H1 (cell line): ENCODE measurements around the gene EEF1AKMT2. TPM values are rescaled to one million over a fixed set of nuclear protein-coding genes. Genes with fewer than 3 reads are reported as not detected.

ENCODE experiments used
- CTCF ChIA-PET: fragments of 300-600 bp; sonication (Branson Sonifier 250); formaldehyde crosslinking; loops from one replicate; lab custom pipeline; 2021; ENCODE audit not compliant: partially characterized antibody; lab: Charles Lee
- POLR2A ChIA-PET: fragments of 300-600 bp; sonication (Branson Sonifier 250); formaldehyde crosslinking; loops from one replicate; lab custom pipeline; 2021; ENCODE audit warnings: inconsistent platforms; ENCODE audit not compliant: partially characterized antibody; lab: Charles Lee
- DNase-seq, 2 experiments: peaks; one replicate each; pipeline versions ENCODE4 v3.0.0 to v3.0.0-alpha.2; 2010 to 2022; ENCODE audit warnings: low spot score in 2 of 2, low read depth in 1 of 2, mixed read lengths in 1 of 2
- FAIRE-seq: peaks from 2 replicates; lab custom pipeline; 2011; peaks lifted over from hg19 to GRCh38; lab: Jason Lieb, UNC
- H2AFZ ChIP-seq: 2 replicates; pipeline ENCODE4 v1.8.1; 2012; ENCODE audit warnings: low read length, inconsistent platforms
- H2AK5ac ChIP-seq: 2 replicates; pipeline ENCODE4 v1.6.1; 2013; ENCODE audit warnings: low read depth, low read length
- H2BK120ac ChIP-seq: replicated peaks from 2 replicates; pipeline ENCODE3; 2013; ENCODE audit warnings: low read depth, low read length, inconsistent platforms
- H2BK12ac ChIP-seq: 2 replicates; pipeline ENCODE4 v1.6.1; 2013; ENCODE audit warnings: low read depth, low read length
- H2BK15ac ChIP-seq: 2 replicates; pipeline ENCODE4 v1.6.1; 2013; ENCODE audit warnings: low read length
- H2BK20ac ChIP-seq: 2 replicates; pipeline ENCODE4 v1.6.1; 2013; ENCODE audit warnings: low read length
- H2BK5ac ChIP-seq: 2 replicates; pipeline ENCODE4 v1.6.1; 2013; ENCODE audit warnings: low read depth, low read length
- H3K14ac ChIP-seq: 2 replicates; pipeline ENCODE4 v1.6.1; 2013; ENCODE audit warnings: inconsistent platforms; ENCODE audit not compliant: insufficient read length
- H3K18ac ChIP-seq: 2 replicates; pipeline ENCODE4 v1.6.1; 2013; ENCODE audit warnings: low read length; ENCODE audit errors: extremely low read depth
- H3K23ac ChIP-seq: 2 replicates; pipeline ENCODE4 v1.6.1; 2013; ENCODE audit warnings: inconsistent platforms; ENCODE audit not compliant: insufficient read length
- H3K23me2 ChIP-seq: 2 replicates; pipeline ENCODE4 v1.6.1; 2013; ENCODE audit warnings: low read depth, low read length
- H3K27ac ChIP-seq: 2 replicates; pipeline ENCODE4 v1.6.1; 2011; ENCODE audit warnings: low read depth, low read length, inconsistent platforms
- H3K27me3 ChIP-seq, 4 experiments: replicated peaks in 1 of 4; 1 replicate in 1 of 4; 2 replicates in 3 of 4; pipeline versions ENCODE4 v1.6.1 to v1.8.1; 2011 to 2013; ENCODE audit warnings: low read length in 3 of 4, mild to moderate bottlenecking in 3 of 4, inconsistent platforms in 2 of 4, mixed read lengths in 2 of 4, moderate library complexity in 1 of 4; ENCODE audit not compliant: control insufficient read depth in 3 of 4, insufficient read depth in 3 of 4; ENCODE audit errors: extremely low read depth in 1 of 4
- H3K36me3 ChIP-seq, 4 experiments: 2 replicates each; pipeline versions ENCODE4 v1.6.1 to v1.8.1; 2011 to 2013; ENCODE audit warnings: mild to moderate bottlenecking in 4 of 4, low read length in 3 of 4, moderate library complexity in 2 of 4, control low read depth in 1 of 4, inconsistent platforms in 1 of 4; ENCODE audit not compliant: insufficient read depth in 4 of 4, control insufficient read depth in 2 of 4
- H3K4ac ChIP-seq: replicated peaks from 2 replicates; pipeline ENCODE3; 2013; ENCODE audit warnings: low read length, low read depth, mixed read lengths, inconsistent platforms; ENCODE audit not compliant: insufficient read length
- H3K4me1 ChIP-seq, 4 experiments: replicated peaks in 1 of 4; 1 replicate in 1 of 4; 2 replicates in 3 of 4; pipeline versions ENCODE4 v1.6.1 to v1.8.1; 2011 to 2013; ENCODE audit warnings: low read length in 3 of 4, inconsistent platforms in 2 of 4, mixed read lengths in 1 of 4; ENCODE audit not compliant: insufficient read depth in 4 of 4, control insufficient read depth in 3 of 4
- H3K4me2 ChIP-seq, 2 experiments: 2 replicates each; pipeline versions ENCODE4 v1.6.1 to v1.8.1; 2011 to 2013; ENCODE audit warnings: low read depth in 2 of 2, low read length in 2 of 2, control low read depth in 1 of 2, inconsistent platforms in 1 of 2, mild to moderate bottlenecking in 1 of 2; ENCODE audit not compliant: insufficient read depth in 1 of 2
- H3K4me3 ChIP-seq, 4 experiments: fragments of 200-600, 300-600 bp in 1 of 4; sonication (generic), shearing (Covaris generic), sonication (Bioruptor Twin) in 1 of 4; 2 replicates each; pipeline versions ENCODE4 v1.5.1 to v1.8.1; 2011 to 2016; ENCODE audit warnings: low read length in 4 of 4, low read depth in 3 of 4, control low read depth in 2 of 4, inconsistent platforms in 2 of 4, mild to moderate bottlenecking in 2 of 4, mixed read lengths in 1 of 4, moderate library complexity in 1 of 4; ENCODE audit not compliant: insufficient read depth in 2 of 4; ENCODE audit errors: extremely low read depth in 1 of 4
- H3K56ac ChIP-seq: replicated peaks from 2 replicates; pipeline ENCODE3; 2013; ENCODE audit warnings: low read depth, mild to moderate bottlenecking, mixed read lengths, low read length, inconsistent platforms; ENCODE audit not compliant: insufficient read length
- H3K79me1 ChIP-seq: 2 replicates; pipeline ENCODE4 v1.6.1; 2013; ENCODE audit warnings: low read depth, low read length, control low read depth
- H3K79me2 ChIP-seq, 2 experiments: 2 replicates each; pipeline versions ENCODE4 v1.6.1 to v1.8.1; 2012 to 2013; ENCODE audit warnings: low read length in 2 of 2, mild to moderate bottlenecking in 2 of 2, inconsistent platforms in 1 of 2; ENCODE audit not compliant: insufficient read depth in 2 of 2, control insufficient read depth in 1 of 2
- H3K9ac ChIP-seq, 4 experiments: replicated peaks in 1 of 4; 1 replicate in 1 of 4; 2 replicates in 3 of 4; pipeline versions ENCODE4 v1.6.1 to v1.8.1; 2011 to 2013; ENCODE audit warnings: low read depth in 3 of 4, low read length in 3 of 4, control low read depth in 2 of 4, mild to moderate bottlenecking in 2 of 4, moderate library complexity in 2 of 4, inconsistent platforms in 1 of 4; ENCODE audit errors: extremely low read depth in 1 of 4
- H3K9me3 ChIP-seq, 2 experiments: 2 replicates each; pipeline versions ENCODE4 v1.6.1 to v1.8.1; 2012 to 2013; ENCODE audit warnings: mild to moderate bottlenecking in 2 of 2, moderate library complexity in 2 of 2, control low read depth in 1 of 2, inconsistent platforms in 1 of 2, low read depth in 1 of 2, low read length in 1 of 2, mixed read lengths in 1 of 2; ENCODE audit not compliant: insufficient read depth in 2 of 2
- H4K20me1 ChIP-seq, 2 experiments: replicated peaks in 1 of 2; 2 replicates each; pipeline versions ENCODE3 to v1.8.1; 2011 to 2013; ENCODE audit warnings: inconsistent platforms in 2 of 2, low read length in 2 of 2, mild to moderate bottlenecking in 1 of 2; ENCODE audit not compliant: insufficient read depth in 2 of 2, control insufficient read depth in 1 of 2
- H4K5ac ChIP-seq: 2 replicates; pipeline ENCODE4 v1.6.1; 2013; ENCODE audit warnings: low read length, low read depth, mixed read lengths, inconsistent platforms; ENCODE audit not compliant: insufficient read length
- H4K8ac ChIP-seq: 2 replicates; pipeline ENCODE4 v1.8.0; 2013; ENCODE audit warnings: mild to moderate bottlenecking, moderate library complexity, low read length, inconsistent platforms; ENCODE audit not compliant: insufficient read depth; ENCODE audit errors: extremely low read depth
- H4K91ac ChIP-seq: replicated peaks from 2 replicates; pipeline ENCODE3; 2013; ENCODE audit warnings: low read length, mixed read lengths, inconsistent platforms; ENCODE audit not compliant: insufficient read length
- BCL11A ChIP-seq, 2 experiments: IDR thresholded peaks; one replicate each; pipeline ENCODE4 v1.6.1; 2011; ENCODE audit warnings: low read depth in 2 of 2, low read length in 2 of 2, mild to moderate bottlenecking in 2 of 2
- CBX5 ChIP-seq: fragments of 300-800, 300-1000 bp; sonication (generic); IDR thresholded peaks from 2 replicates; pipeline ENCODE4 v1.7.1; 2016; ENCODE audit warnings: antibody characterized with exemption, low read length, low read depth
- GTF2F1 ChIP-seq: IDR thresholded peaks from 2 replicates; pipeline ENCODE4 v1.6.1; 2012; ENCODE audit warnings: low read depth, low read length, improper control_type of control experiment, borderline replicate concordance
- JUND ChIP-seq: IDR thresholded peaks from 2 replicates; pipeline ENCODE4 v1.6.1; 2011; ENCODE audit warnings: mild to moderate bottlenecking, improper control_type of control experiment, low read length
- POLR2A ChIP-seq, 2 experiments: IDR thresholded peaks; 1 replicate in 1 of 2; 2 replicates in 1 of 2; pipeline ENCODE4 v1.6.1; 2011; ENCODE audit warnings: low read depth in 2 of 2, low read length in 2 of 2, mild to moderate bottlenecking in 2 of 2; ENCODE audit errors: control extremely low read depth in 1 of 2
- RFX5 ChIP-seq: IDR thresholded peaks from 2 replicates; pipeline ENCODE4 v1.6.1; 2011; ENCODE audit warnings: low read depth, low read length, improper control_type of control experiment, borderline replicate concordance
- WGBS, 2 experiments: shearing (Covaris generic) in 1 of 2; methylation state at CpG; one replicate each; pipeline versions ENCODE4 v1.1.6 to v1.1.7; 2013 to 2015; ENCODE audit warnings: low lambda C conversion rate in 2 of 2, mixed read lengths in 2 of 2, inconsistent platforms in 1 of 2, low coverage in 1 of 2, missing lambda C conversion rate in 1 of 2; ENCODE audit not compliant: insufficient replicate concordance in 2 of 2, insufficient coverage in 1 of 2, insufficient read length in 1 of 2; ENCODE audit errors: extremely low coverage in 1 of 2, missing lambda C conversion rate in 1 of 2; 5-methylcytosine and 5-hydroxymethylcytosine counted together
- polyA plus RNA-seq, 7 experiments: library from polyadenylated mRNA; depleted of rRNA in 3 of 7; stranded (reverse) in 5 of 7; unstranded in 2 of 7; fragments of >200 nt in 5 of 7; fragments of 200-250 nt in 2 of 7; gene quantifications; 1 replicate in 5 of 7; 2 replicates in 1 of 7; 4 replicates in 1 of 7; pipeline versions ENCODE4 v1.2.1 to v1.2.3, GENCODE V29; 2011 to 2013; ENCODE audit warnings: missing spikeins in 2 of 7, mixed read lengths in 2 of 7
- total RNA-seq: library from RNA; stranded (reverse); fragmentation: NEBNext Ultra II Directional; extraction: Animal tissue kit (Norgen Biotek cat#: 25700); gene quantifications from 2 replicates; pipeline ENCODE4 v1.2.1, GENCODE V29; 2021
- TF ChIP-seq, protein P1 (sequence below): IDR thresholded peaks from 2 replicates; pipeline ENCODE4 v1.6.1; 2011; ENCODE audit warnings: low read depth, mild to moderate bottlenecking, low read length; ENCODE audit not compliant: insufficient read depth

The EEF1AKMT2 gene
- total and polyA plus RNA-seq, 2 of the 8 experiments (the other 6 are each of a cell fraction or from before 2014, with no cell fraction given), result 9.8 to 26.8 TPM

DNA sequence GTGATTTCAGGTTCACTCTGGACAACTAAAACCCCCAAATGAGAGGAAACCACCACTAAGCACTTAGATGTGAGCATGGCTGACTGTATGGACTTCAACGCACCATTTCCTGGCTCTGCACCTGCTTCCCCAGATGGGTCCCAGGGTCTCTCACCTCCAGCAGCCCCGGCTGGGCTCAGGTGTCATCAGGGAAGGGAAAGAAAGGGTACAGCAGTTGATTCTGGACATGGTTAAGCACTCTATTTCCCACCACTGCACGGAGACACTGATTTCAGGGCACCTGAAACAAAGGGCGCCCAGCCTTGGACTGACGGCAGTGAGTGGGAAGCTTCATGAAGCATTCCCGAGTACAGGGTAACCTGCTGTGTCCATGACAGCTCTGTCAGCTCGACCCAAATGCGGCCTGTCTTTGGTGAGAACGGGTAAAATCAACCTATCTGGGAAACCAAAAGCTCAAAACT is 66.5 kb downstream of the EEF1AKMT2 start:
- H3K18ac ChIP-seq, result no peak overlapping the region
- H3K4me1 ChIP-seq, result peaks cover 0 to 4% (median under 1%) of the 10 kb centered on the region in 4 experiments; a peak in 4 of 7 replicates
- no peak overlapping the region for H3K23ac ChIP-seq
- H4K91ac ChIP-seq, result no peak overlapping the region
- H2AFZ ChIP-seq, result no peak overlapping the region
- H3K79me1 ChIP-seq, result peaks cover 5% of the 10 kb centered on the region
- no peak overlapping the region for H2AK5ac ChIP-seq
- POLR2A ChIA-PET, result no interaction called here
- FAIRE-seq, result no peak
- H3K9ac ChIP-seq, result no peak overlapping the region
- H3K79me2 ChIP-seq, result no peaks in the 10 kb centered on the region
- no peak overlapping the region for H4K8ac ChIP-seq
- no peak overlapping the region for H2BK5ac ChIP-seq
- no peak overlapping the region for H3K27ac ChIP-seq
- no peaks in the 10 kb centered on the region for H3K9me3 ChIP-seq
- no peak overlapping the region for H3K4me3 ChIP-seq
- H3K23me2 ChIP-seq, result no peaks in the 10 kb centered on the region
- H4K20me1 ChIP-seq, result peaks cover 0 to 18% of the 10 kb centered on the region in 2 experiments
- H2BK20ac ChIP-seq, result no peak overlapping the region
- TF ChIP-seq POLR2A (IDR thresholded peaks at IDR 0.05; ENCODE audit: control extremely low read depth in 1 of 2, low read depth in 2 of 2, low read length in 2 of 2) (no peak), CBX5 (no peak), GTF2F1 (no peak), BCL11A (IDR thresholded peaks at IDR 0.05; ENCODE audit: low read depth in 2 of 2, low read length in 2 of 2) (no peak), JUND (no peak), RFX5 (no peak)
- TF ChIP-seq, protein P1, sequence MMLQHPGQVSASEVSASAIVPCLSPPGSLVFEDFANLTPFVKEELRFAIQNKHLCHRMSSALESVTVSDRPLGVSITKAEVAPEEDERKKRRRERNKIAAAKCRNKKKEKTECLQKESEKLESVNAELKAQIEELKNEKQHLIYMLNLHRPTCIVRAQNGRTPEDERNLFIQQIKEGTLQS, result no peak
- no peak for DNase-seq
- H3K14ac ChIP-seq, result no peak overlapping the region
- H3K27me3 ChIP-seq, result no peaks in the 10 kb centered on the region
- CTCF ChIA-PET, result interaction anchor here (0.9 to 10.3 kb wide), 8 partner anchors 9 to 106 kb away, joined by 3 to 86 read pairs (median 4); no protein-coding TSS in a partner anchor
- H4K5ac ChIP-seq, result no peak overlapping the region
- WGBS, 2 experiments, result 89% methylated on average over 9 of the region's 9 CpGs; no CpG with 5 or more reads in 1 of the 2 experiments
- no peak overlapping the region for H2BK120ac ChIP-seq
- H3K4ac ChIP-seq, result no peak overlapping the region
- H2BK15ac ChIP-seq, result 0 out of 2 replicates have a peak overlapping the region, but pooled peaks have one; percentile 61
- H3K56ac ChIP-seq, result no peak overlapping the region
- H3K4me2 ChIP-seq, result no peak overlapping the region
- H2BK12ac ChIP-seq, result no peak overlapping the region
- no peaks in the 10 kb centered on the region for H3K36me3 ChIP-seq
